ENCODE data around the gene CXCR3. TPM values are rescaled to one million over a fixed set of nuclear protein-coding genes. Genes with fewer than 3 reads are reported as not detected.

Gene CXCR3
- total and polyA plus RNA-seq, 10 of the 15 experiments (the other 5 are each of a cell fraction or from before 2014, with no cell fraction given) = 1.4 to 48.2 (median 15.7) TPM

DNA sequence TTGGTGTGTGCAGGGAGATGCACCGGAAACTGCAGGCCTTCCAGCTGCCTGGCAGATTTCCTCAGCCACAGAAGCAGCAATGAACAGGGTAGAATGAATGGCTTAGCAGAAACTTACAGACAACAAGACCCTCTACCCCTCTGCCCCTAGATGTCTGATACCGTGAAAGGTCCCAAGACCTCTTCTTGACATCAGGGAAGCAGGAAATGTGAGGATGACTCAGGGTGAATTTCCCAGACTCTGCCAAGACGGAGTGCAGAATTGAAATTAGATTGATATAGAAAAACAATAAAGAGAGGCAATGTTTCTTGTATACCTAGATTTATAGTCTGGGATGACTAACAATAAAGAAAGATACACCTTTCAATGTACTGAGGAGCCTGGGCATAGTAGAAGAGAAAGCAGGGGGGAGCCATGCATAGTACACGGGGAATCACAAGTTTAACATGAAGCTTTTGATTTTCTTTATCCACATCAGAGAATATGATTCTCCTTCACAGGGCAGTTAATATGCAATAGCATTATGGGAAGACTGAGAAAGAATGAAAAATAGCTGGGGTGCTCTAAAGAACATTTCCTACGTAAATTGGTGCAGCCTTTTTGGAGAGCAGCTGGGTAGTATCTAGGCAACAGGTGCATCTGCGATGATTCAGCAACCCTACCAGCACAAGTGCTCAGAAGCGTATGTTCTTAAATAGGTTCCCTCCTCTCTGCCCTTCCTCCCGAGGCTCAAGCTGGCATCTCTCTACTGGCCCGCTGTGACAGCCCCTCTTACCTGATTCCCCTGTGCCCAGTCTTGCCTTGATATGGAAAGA lies 18.3 kb upstream of the CXCR3 start:
- no TSS peak for BruUV-seq (replicated peaks)
- intact Hi-C loops (cut with micrococcal nuclease; ENCODE audit: unreplicated experiment) = no loop called here
- DNase-seq (ENCODE audit: low read depth, low spot score) = no peak

DNA sequence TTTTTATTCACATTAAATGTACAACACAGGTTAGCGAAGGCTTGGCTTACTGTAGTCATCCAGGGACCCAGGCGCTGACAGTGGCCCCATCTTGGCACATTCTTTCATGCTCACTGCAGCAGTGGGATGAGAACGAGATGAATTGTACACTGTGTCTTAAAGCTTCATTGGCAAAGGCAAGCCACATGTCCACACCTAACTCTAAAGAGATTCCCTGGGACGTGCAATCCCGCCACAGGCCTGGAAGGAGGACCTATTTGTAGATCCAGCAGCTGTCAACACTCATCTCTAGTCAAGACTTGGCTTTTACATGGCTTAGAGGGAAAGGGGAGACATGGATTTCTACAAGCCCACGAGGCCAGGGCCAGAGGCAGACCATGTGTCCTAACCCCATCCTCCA lies 16.1 kb upstream of the CXCR3 start:
- in situ Hi-C loops (cut with MboI) (no loop called here), intact Hi-C loops (cut with micrococcal nuclease; ENCODE audit: unreplicated experiment) (no loop called here)
- H3K27me3 ChIP-seq (replicated peaks in 1 of 2; ENCODE audit: control insufficient read depth in 2 of 2, insufficient read depth in 2 of 2, low read length in 1 of 2) = no peaks in the 10 kb centered on the region
- TF ChIP-seq, protein P1, sequence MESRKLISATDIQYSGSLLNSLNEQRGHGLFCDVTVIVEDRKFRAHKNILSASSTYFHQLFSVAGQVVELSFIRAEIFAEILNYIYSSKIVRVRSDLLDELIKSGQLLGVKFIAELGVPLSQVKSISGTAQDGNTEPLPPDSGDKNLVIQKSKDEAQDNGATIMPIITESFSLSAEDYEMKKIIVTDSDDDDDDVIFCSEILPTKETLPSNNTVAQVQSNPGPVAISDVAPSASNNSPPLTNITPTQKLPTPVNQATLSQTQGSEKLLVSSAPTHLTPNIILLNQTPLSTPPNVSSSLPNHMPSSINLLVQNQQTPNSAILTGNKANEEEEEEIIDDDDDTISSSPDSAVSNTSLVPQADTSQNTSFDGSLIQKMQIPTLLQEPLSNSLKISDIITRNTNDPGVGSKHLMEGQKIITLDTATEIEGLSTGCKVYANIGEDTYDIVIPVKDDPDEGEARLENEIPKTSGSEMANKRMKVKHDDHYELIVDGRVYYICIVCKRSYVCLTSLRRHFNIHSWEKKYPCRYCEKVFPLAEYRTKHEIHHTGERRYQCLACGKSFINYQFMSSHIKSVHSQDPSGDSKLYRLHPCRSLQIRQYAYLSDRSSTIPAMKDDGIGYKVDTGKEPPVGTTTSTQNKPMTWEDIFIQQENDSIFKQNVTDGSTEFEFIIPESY (IDR thresholded peaks at IDR 0.05) = no peak
- no peak for TF ChIP-seq MTA2 (IDR thresholded peaks at IDR 0.05; ENCODE audit: low read depth)
- no peak for TF ChIP-seq NR2F1 (conservative IDR thresholded peaks at IDR 0.05)
- no peak for TF ChIP-seq WRNIP1 (IDR thresholded peaks at IDR 0.05; ENCODE audit: borderline replicate concordance, low read depth, low read length)
- TF ChIP-seq, protein P2, sequence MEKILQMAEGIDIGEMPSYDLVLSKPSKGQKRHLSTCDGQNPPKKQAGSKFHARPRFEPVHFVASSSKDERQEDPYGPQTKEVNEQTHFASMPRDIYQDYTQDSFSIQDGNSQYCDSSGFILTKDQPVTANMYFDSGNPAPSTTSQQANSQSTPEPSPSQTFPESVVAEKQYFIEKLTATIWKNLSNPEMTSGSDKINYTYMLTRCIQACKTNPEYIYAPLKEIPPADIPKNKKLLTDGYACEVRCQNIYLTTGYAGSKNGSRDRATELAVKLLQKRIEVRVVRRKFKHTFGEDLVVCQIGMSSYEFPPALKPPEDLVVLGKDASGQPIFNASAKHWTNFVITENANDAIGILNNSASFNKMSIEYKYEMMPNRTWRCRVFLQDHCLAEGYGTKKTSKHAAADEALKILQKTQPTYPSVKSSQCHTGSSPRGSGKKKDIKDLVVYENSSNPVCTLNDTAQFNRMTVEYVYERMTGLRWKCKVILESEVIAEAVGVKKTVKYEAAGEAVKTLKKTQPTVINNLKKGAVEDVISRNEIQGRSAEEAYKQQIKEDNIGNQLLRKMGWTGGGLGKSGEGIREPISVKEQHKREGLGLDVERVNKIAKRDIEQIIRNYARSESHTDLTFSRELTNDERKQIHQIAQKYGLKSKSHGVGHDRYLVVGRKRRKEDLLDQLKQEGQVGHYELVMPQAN (conservative IDR thresholded peaks at IDR 0.05) = no peak
- TF ChIP-seq SMC3 (IDR thresholded peaks at IDR 0.05; ENCODE audit: borderline replicate concordance, low read length) = no peak
- TF ChIP-seq CHD4 (IDR thresholded peaks at IDR 0.05) = no peak
- no peak for TF ChIP-seq GATAD2B (conservative IDR thresholded peaks at IDR 0.05; ENCODE audit: low read depth)
- no peak for TF ChIP-seq CHD2 (IDR thresholded peaks at IDR 0.05; ENCODE audit: borderline replicate concordance, low read depth, low read length)

More for the DNA sequence above, 18.3 kb upstream of the CXCR3 start:
- no peak overlapping the region for H3K4me3 ChIP-seq
- WGBS (ENCODE audit: insufficient coverage, insufficient replicate concordance, low lambda C conversion rate, missing lambda C conversion rate) = 22% methylated on average over 9 of the region's 9 CpGs
- in situ Hi-C loops (cut with MboI) = no loop called here
- TF ChIP-seq ATF7 (IDR thresholded peaks at IDR 0.05; ENCODE audit: low read depth) (peak; percentile 50; the same call in 1 of the 2 replicates), MTA2 (IDR thresholded peaks at IDR 0.05; ENCODE audit: low read depth) (no peak)
- no peaks in the 10 kb centered on the region for H3K36me3 ChIP-seq (ENCODE audit: control insufficient read depth in 2 of 2, insufficient read depth in 2 of 2, low read length in 1 of 2)
- ChIA-PET RAD21 (ENCODE audit: unreplicated experiment) (interaction anchor here (1.0 to 4.3 kb wide), 6 partner anchors 11 to 103 kb away, joined by 3 to 44 read pairs (median 7); partner anchors contain the start of genes CXCR3 and OGT), CTCF (interaction anchor here (1.3 to 2.8 kb wide), 2 partner anchors 15 to 18 kb away, joined by 4 to 16 read pairs; no protein-coding TSS in a partner anchor), POLR2A (interaction anchor here (0.5 to 1.6 kb wide), 6 partner anchors 12 to 667 kb away, joined by 3 to 6 read pairs (median 4); partner anchors contain the start of gene CXCR3), SMC1A (ENCODE audit: uncharacterized antibody, unreplicated experiment) (interaction anchor here (0.7 to 8.9 kb wide), 5 partner anchors 10 to 103 kb away, joined by 3 to 119 read pairs (median 3); partner anchors contain the start of genes CXCR3 and OGT)
- peak overlapping the region; percentile 83 for H3K27ac ChIP-seq (ENCODE audit: control insufficient read depth, insufficient read depth)
- no peaks in the 10 kb centered on the region for H3K9me3 ChIP-seq (replicated peaks; ENCODE audit: control insufficient read depth, insufficient read depth, low read length)
- H3K4me1 ChIP-seq (ENCODE audit: control insufficient read depth, insufficient read depth, low read length) = peaks cover 22% of the 10 kb centered on the region
- no peaks in the 10 kb centered on the region for H3K79me2 ChIP-seq (ENCODE audit: control insufficient read depth, insufficient read depth, low read length)
- H4K20me1 ChIP-seq (ENCODE audit: control insufficient read depth, insufficient read depth) = no peaks in the 10 kb centered on the region
- H3K9ac ChIP-seq (ENCODE audit: control insufficient read depth, insufficient read depth, low read length) = peak overlapping the region; percentile 29; the same call in 1 of the 2 replicates
- FAIRE-seq (peak; percentile 91), ATAC-seq (peak; percentile 57)
- no peaks in the 10 kb centered on the region for H3K27me3 ChIP-seq (replicated peaks in 1 of 2; ENCODE audit: control insufficient read depth in 2 of 2, insufficient read depth in 2 of 2, low read length in 1 of 2)
- peak overlapping the region; percentile 21 for H3K4me2 ChIP-seq (ENCODE audit: control insufficient read depth, insufficient read depth)
- H2AFZ ChIP-seq (ENCODE audit: control insufficient read depth, low read depth, low read length) = peak overlapping the region; percentile 45; the same call in 1 of the 2 replicates

More for the DNA sequence above, 16.1 kb upstream of the CXCR3 start:
- 55% methylated on average over 6 of the region's 6 CpGs for WGBS (ENCODE audit: insufficient coverage, insufficient replicate concordance, low lambda C conversion rate, missing lambda C conversion rate)
- Histone ChIP-seq H3K79me2 (ENCODE audit: control insufficient read depth, insufficient read depth, low read length) (no peaks in the 10 kb centered on the region), H3K36me3 (ENCODE audit: control insufficient read depth in 2 of 2, insufficient read depth in 2 of 2, low read length in 1 of 2) (no peaks in the 10 kb centered on the region), H3K4me3 (no peak overlapping the region), H3K27ac (ENCODE audit: control insufficient read depth, insufficient read depth) (no peak overlapping the region), H3K4me2 (ENCODE audit: control insufficient read depth, insufficient read depth) (no peak overlapping the region), H3K9me3 (replicated peaks; ENCODE audit: control insufficient read depth, insufficient read depth, low read length) (no peaks in the 10 kb centered on the region), H3K4me1 (ENCODE audit: control insufficient read depth, insufficient read depth, low read length) (peaks cover 27% of the 10 kb centered on the region), H4K20me1 (ENCODE audit: control insufficient read depth, insufficient read depth) (no peaks in the 10 kb centered on the region), H2AFZ (ENCODE audit: control insufficient read depth, low read depth, low read length) (no peak overlapping the region), H3K9ac (ENCODE audit: control insufficient read depth, insufficient read depth, low read length) (no peak overlapping the region)
- no peak for ATAC-seq
- RAD21 ChIA-PET (ENCODE audit: unreplicated experiment) = interaction anchor here (2.1 to 4.8 kb wide), 2 partner anchors 13 to 16 kb away, joined by 7 to 24 read pairs; partner anchors contain the start of gene CXCR3
- POLR2A ChIA-PET = interaction anchor here (1.4 to 3.1 kb wide), 3 partner anchors 10 to 16 kb away, joined by 4 to 17 read pairs (median 10); partner anchors contain the start of gene CXCR3
- no peak for DNase-seq (ENCODE audit: low read depth, low spot score)
- CTCF ChIA-PET = interaction anchor here (1.0 to 1.7 kb wide), 2 partner anchors 9 to 16 kb away, joined by 3 to 5 read pairs; no protein-coding TSS in a partner anchor
- no peak for FAIRE-seq
- SMC1A ChIA-PET (ENCODE audit: uncharacterized antibody, unreplicated experiment) = interaction anchor here (8.9 kb wide), 1 partner anchor 13 kb away, joined by 119 read pairs; the partner anchor contains the start of gene CXCR3
- BruUV-seq (replicated peaks) = no TSS peak
